HepG2 (cell line): ENCODE data around the gene OAF. TPM values are rescaled to one million over a fixed set of nuclear protein-coding genes. Genes with fewer than 3 reads are reported as not detected.

Source experiments
- CBX1 ChIP-seq: IDR thresholded peaks from one replicate; pipeline ENCODE4 v1.6.1; 2016; ENCODE audit warnings: antibody characterized with exemption, low read depth
- DNMT3B ChIP-seq: conservative IDR thresholded peaks from 2 replicates; pipeline ENCODE4 v1.6.1; 2016; ENCODE audit warnings: missing biosample characterization, control low read depth
- RBAK ChIP-seq: sonication (generic); formaldehyde crosslinking; IDR thresholded peaks from 2 replicates; pipeline ENCODE4 v1.5.1; 2020; ENCODE audit warnings: mild to moderate bottlenecking, missing genetic modification reagents
- RFX3 ChIP-seq: IDR thresholded peaks from 2 replicates; pipeline ENCODE4 v1.6.1; 2016; ENCODE audit warnings: missing biosample characterization, missing genetic modification reagents
- SAP130 ChIP-seq: IDR thresholded peaks from 2 replicates; pipeline ENCODE4 v1.6.1; 2016; ENCODE audit warnings: low read depth
- TBL1XR1 ChIP-seq: fragments of 150-350 bp; IDR thresholded peaks from 2 replicates; pipeline ENCODE4 v1.6.1; 2014; ENCODE audit warnings: borderline replicate concordance, low read length; ENCODE audit not compliant: partially characterized antibody
- WIZ ChIP-seq: sonication (generic); formaldehyde crosslinking; IDR thresholded peaks from 2 replicates; pipeline ENCODE4 v1.5.1; 2020; ENCODE audit warnings: mild to moderate bottlenecking, missing genetic modification reagents
- XBP1 ChIP-seq: sonication (generic); formaldehyde crosslinking; IDR thresholded peaks from 2 replicates; pipeline ENCODE4 v1.5.0; 2020; ENCODE audit warnings: missing genetic modification reagents
- YY1 ChIP-seq: IDR thresholded peaks from 2 replicates; pipeline ENCODE4 v1.6.1; 2011; ENCODE audit warnings: low read length, low read depth, moderate library complexity, mild to moderate bottlenecking; ENCODE audit not compliant: insufficient read depth, insufficient replicate concordance
- ZFY ChIP-seq: sonication (generic); formaldehyde crosslinking; IDR thresholded peaks from 2 replicates; pipeline ENCODE4 v1.4.0; 2020; ENCODE audit warnings: missing genetic modification reagents
- ZKSCAN1 ChIP-seq: fragments of 150-350 bp; IDR thresholded peaks from 2 replicates; pipeline ENCODE4 v1.6.1; 2014; ENCODE audit warnings: low read length
- ZNF510 ChIP-seq: sonication (generic); formaldehyde crosslinking; IDR thresholded peaks from 2 replicates; pipeline ENCODE4 v1.4.0; 2020; ENCODE audit warnings: low read depth, mild to moderate bottlenecking, missing genetic modification reagents
- ZNF530 ChIP-seq: sonication (generic); formaldehyde crosslinking; IDR thresholded peaks from 2 replicates; pipeline ENCODE4 v1.5.0; 2020; ENCODE audit warnings: low read depth, mild to moderate bottlenecking, missing genetic modification reagents
- ZNF563 ChIP-seq: sonication (generic); formaldehyde crosslinking; IDR thresholded peaks from 2 replicates; pipeline ENCODE4 v1.8.0; 2022; ENCODE audit warnings: mild to moderate bottlenecking, moderate library complexity, missing genetic modification reagents
- ZNF678 ChIP-seq: sonication (generic); formaldehyde crosslinking; IDR thresholded peaks from 2 replicates; pipeline ENCODE4 v1.4.0; 2020; ENCODE audit warnings: mild to moderate bottlenecking, missing genetic modification reagents
- ZNF703 ChIP-seq: sonication (generic); formaldehyde crosslinking; IDR thresholded peaks from 2 replicates; pipeline ENCODE4 v1.5.1; 2020; ENCODE audit warnings: missing genetic modification reagents, mild to moderate bottlenecking, moderate library complexity, borderline replicate concordance
- ZNF724P ChIP-seq: sonication (generic); formaldehyde crosslinking; IDR thresholded peaks from 2 replicates; pipeline ENCODE4 v1.8.0; 2022; ENCODE audit warnings: missing genetic modification reagents, borderline replicate concordance
- ZSCAN21 ChIP-seq: sonication (generic); formaldehyde crosslinking; IDR thresholded peaks from 2 replicates; pipeline ENCODE4 v1.8.0; 2022; ENCODE audit warnings: mild to moderate bottlenecking, missing genetic modification reagents, moderate library complexity, borderline replicate concordance
- ZSCAN30 ChIP-seq: sonication (generic); formaldehyde crosslinking; IDR thresholded peaks from 2 replicates; pipeline ENCODE4 v1.5.0; 2020; ENCODE audit warnings: mild to moderate bottlenecking, missing genetic modification reagents
- polyA plus RNA-seq, 8 experiments: library from polyadenylated mRNA; depleted of rRNA in 3 of 8; stranded (reverse) in 7 of 8; unstranded in 1 of 8; fragments of >200 nt; fragmentation: Illumina TruSeq in 4 of 8; extraction: Trizol in 4 of 8; gene quantifications; 2 replicates each; pipeline versions ENCODE4 v1.2.1 to v1.2.3, GENCODE V29; 2011 to 2016; ENCODE audit warnings: low read depth in 4 of 8, missing spikeins in 1 of 8, mixed read lengths in 1 of 8; ENCODE audit not compliant: insufficient read depth in 1 of 8
- total RNA-seq, 5 experiments: library from RNA; depleted of rRNA; stranded (reverse); fragments of >200 nt; fragmentation: Illumina TruSeq; extraction: Trizol; gene quantifications; 2 replicates each; pipeline ENCODE4 v1.2.3, GENCODE V29; 2016; ENCODE audit warnings: low read depth in 1 of 5
- TF ChIP-seq, protein P1 (sequence below), 2 experiments: fragments of 450-650 bp in 1 of 2; sonication (generic) in 1 of 2; formaldehyde crosslinking; IDR thresholded peaks; 2 replicates each; pipeline versions ENCODE4 v1.5.0 to v1.8.0; 2020 to 2022; ENCODE audit warnings: mild to moderate bottlenecking in 1 of 2, missing genetic modification reagents in 1 of 2
- TF ChIP-seq, protein P2 (sequence below): IDR thresholded peaks from 2 replicates; pipeline ENCODE4 v1.6.1; 2016; ENCODE audit warnings: mild to moderate bottlenecking, missing biosample characterization, missing genetic modification reagents
- TF ChIP-seq, protein P3 (sequence below): IDR thresholded peaks from 2 replicates; pipeline ENCODE4 v1.6.1; 2012; ENCODE audit warnings: inconsistent platforms
- TF ChIP-seq, protein P4 (sequence below): sonication (generic); formaldehyde crosslinking; IDR thresholded peaks from 2 replicates; pipeline ENCODE4 v1.4.0; 2020; ENCODE audit warnings: mild to moderate bottlenecking, missing genetic modification reagents, borderline replicate concordance

Gene OAF
- total and polyA plus RNA-seq, 2 of the 13 experiments (the other 11 are each of a cell fraction or from before 2014, with no cell fraction given) = 63.7 to 94.6 TPM

DNA sequence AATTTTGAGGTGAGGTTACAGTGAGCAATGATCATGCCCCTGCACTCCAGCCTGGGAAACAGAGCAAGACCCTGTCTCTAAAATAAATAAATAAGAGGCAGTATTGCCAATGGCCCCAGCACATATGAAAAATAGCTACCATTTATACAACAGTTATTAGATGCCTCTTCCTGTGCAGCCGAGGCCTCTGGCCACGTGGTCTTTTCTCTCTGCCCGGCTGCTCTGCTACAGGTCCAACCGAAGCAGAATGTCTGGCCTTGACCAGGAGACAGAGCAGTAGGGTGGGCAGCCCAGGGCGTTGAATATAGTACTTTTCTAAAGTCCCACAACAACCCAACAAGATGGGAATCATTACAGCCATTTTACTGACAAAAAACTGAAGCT, 12.4 kb upstream of the OAF start (continued):
- TF ChIP-seq SAP130 (CRISPR knock-in tag) = peak; percentile 54
- TF ChIP-seq, protein P1, sequence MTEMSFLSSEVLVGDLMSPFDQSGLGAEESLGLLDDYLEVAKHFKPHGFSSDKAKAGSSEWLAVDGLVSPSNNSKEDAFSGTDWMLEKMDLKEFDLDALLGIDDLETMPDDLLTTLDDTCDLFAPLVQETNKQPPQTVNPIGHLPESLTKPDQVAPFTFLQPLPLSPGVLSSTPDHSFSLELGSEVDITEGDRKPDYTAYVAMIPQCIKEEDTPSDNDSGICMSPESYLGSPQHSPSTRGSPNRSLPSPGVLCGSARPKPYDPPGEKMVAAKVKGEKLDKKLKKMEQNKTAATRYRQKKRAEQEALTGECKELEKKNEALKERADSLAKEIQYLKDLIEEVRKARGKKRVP (CRISPR knock-in tag; IDR thresholded peaks at IDR 0.05) = no peak; a peak in 1 of 4 replicates
- TF ChIP-seq, protein P2, sequence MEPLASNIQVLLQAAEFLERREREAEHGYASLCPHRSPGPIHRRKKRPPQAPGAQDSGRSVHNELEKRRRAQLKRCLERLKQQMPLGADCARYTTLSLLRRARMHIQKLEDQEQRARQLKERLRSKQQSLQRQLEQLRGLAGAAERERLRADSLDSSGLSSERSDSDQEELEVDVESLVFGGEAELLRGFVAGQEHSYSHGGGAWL (CRISPR knock-in tag) = no peak
- no peak for TF ChIP-seq TBL1XR1
- TF ChIP-seq ZSCAN30 = no peak
- TF ChIP-seq ZSCAN21 = no peak
- TF ChIP-seq, protein P3, sequence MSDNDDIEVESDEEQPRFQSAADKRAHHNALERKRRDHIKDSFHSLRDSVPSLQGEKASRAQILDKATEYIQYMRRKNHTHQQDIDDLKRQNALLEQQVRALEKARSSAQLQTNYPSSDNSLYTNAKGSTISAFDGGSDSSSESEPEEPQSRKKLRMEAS = peak; percentile 88
- no peak for TF ChIP-seq DNMT3B (CRISPR knock-in tag)
- TF ChIP-seq ZNF703 = no peak
- no peak for TF ChIP-seq ZNF724P (CRISPR knock-in tag)
- TF ChIP-seq ZKSCAN1 = no peak
- TF ChIP-seq XBP1 (CRISPR knock-in tag) = no peak
- TF ChIP-seq, protein P4, sequence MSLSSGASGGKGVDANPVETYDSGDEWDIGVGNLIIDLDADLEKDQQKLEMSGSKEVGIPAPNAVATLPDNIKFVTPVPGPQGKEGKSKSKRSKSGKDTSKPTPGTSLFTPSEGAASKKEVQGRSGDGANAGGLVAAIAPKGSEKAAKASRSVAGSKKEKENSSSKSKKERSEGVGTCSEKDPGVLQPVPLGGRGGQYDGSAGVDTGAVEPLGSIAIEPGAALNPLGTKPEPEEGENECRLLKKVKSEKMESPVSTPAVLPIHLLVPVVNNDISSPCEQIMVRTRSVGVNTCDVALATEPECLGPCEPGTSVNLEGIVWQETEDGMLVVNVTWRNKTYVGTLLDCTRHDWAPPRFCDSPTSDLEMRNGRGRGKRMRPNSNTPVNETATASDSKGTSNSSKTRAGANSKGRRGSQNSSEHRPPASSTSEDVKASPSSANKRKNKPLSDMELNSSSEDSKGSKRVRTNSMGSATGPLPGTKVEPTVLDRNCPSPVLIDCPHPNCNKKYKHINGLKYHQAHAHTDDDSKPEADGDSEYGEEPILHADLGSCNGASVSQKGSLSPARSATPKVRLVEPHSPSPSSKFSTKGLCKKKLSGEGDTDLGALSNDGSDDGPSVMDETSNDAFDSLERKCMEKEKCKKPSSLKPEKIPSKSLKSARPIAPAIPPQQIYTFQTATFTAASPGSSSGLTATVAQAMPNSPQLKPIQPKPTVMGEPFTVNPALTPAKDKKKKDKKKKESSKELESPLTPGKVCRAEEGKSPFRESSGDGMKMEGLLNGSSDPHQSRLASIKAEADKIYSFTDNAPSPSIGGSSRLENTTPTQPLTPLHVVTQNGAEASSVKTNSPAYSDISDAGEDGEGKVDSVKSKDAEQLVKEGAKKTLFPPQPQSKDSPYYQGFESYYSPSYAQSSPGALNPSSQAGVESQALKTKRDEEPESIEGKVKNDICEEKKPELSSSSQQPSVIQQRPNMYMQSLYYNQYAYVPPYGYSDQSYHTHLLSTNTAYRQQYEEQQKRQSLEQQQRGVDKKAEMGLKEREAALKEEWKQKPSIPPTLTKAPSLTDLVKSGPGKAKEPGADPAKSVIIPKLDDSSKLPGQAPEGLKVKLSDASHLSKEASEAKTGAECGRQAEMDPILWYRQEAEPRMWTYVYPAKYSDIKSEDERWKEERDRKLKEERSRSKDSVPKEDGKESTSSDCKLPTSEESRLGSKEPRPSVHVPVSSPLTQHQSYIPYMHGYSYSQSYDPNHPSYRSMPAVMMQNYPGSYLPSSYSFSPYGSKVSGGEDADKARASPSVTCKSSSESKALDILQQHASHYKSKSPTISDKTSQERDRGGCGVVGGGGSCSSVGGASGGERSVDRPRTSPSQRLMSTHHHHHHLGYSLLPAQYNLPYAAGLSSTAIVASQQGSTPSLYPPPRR (CRISPR knock-in tag) = no peak
- TF ChIP-seq CBX1 = no peak
- TF ChIP-seq ZNF563 = no peak
- TF ChIP-seq ZNF530 (CRISPR knock-in tag) = no peak
- TF ChIP-seq ZNF678 (CRISPR knock-in tag) = no peak
- TF ChIP-seq ZNF510 (CRISPR knock-in tag) = no peak
- TF ChIP-seq ZFY (CRISPR knock-in tag) = peak; percentile 49; the same call in 1 of the 2 replicates
- no peak for TF ChIP-seq WIZ (CRISPR knock-in tag)
- TF ChIP-seq RBAK (CRISPR knock-in tag) = no peak
- TF ChIP-seq RFX3 = no peak
- TF ChIP-seq YY1 = no peak
